HG03520 (cell line): ENCODE data around the gene TCEAL2.
"Not testable (repeated sequence)": the region's sequence is repeated elsewhere in the genome, so short reads cannot be mapped to it uniquely, and the experiment has no call there.

ENCODE experiments used
- ATAC-seq: cut with Tn5 transposase; IDR thresholded peaks from one replicate; pipeline ENCODE4 v1.9.1; 2021; ENCODE audit warnings: mild to moderate bottlenecking, moderate library complexity; ENCODE audit not compliant: unreplicated experiment

Gene TCEAL2

GRCh38 chrX:102125436-102125835 is at the start of gene TCEAL2:
Gene TCEAL2 (plus strand): TSS chrX:102125679. CDS start chrX:102126831, 1,152 bp downstream.
- not testable (repeated sequence) for ATAC-seq

- no peak for ATAC-seq
Observed at GRCh38 chrX:102077426-102077825, 48.1 kb upstream of the TCEAL2 start.

DNA sequence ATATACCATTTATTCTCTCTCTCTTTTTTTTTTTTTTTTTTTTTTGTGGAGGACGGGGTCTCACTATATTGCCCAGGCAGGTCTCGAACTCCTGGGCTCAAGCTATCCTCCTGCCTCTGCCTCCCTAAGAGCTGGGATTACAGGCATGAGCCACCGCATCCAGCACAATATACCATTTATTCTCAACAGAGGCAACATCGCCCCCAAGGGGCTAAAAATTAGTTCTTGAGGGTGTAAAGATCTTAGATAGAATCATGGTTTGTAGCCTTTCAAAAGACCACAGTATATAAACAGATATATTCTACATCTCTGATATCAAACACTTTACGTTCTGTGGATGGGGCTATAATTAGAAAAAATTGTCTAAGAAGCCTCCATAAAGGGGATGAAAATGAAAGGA is 39.8 kb upstream of the TCEAL2 start:
- ATAC-seq, result no peak

- no peak for ATAC-seq
Observed at GRCh38 chrX:102113367-102113766, 12.1 kb upstream of the TCEAL2 start.

DNA sequence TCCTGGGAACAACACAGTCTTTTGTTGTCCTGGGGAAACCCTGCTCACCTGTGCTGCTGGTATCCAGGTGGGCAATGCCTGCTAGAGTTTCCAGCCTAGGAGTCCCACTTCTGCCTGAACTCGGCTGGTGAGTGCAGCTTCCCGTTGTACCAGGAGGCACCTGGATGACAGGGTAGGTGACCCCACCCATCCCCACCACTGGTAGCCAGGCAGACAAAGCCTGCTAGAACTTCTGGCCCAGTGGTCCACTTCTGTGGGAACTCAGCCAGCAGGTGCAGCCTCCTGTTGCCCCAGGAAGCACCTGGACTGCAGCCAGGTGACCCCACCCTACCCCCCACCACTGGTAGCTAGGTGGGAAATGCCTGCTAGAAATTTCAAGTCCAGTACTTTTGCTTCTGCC is 9.7 kb upstream of the TCEAL2 start:
- ATAC-seq, result no peak

GRCh38 chrX:102125014-102125413 is 465 bp upstream of the TCEAL2 start:
- not testable (repeated sequence) for ATAC-seq

GRCh38 chrX:102126080-102126818 is 770 bp downstream of the TCEAL2 start:
- ATAC-seq, result not testable (repeated sequence)

DNA sequence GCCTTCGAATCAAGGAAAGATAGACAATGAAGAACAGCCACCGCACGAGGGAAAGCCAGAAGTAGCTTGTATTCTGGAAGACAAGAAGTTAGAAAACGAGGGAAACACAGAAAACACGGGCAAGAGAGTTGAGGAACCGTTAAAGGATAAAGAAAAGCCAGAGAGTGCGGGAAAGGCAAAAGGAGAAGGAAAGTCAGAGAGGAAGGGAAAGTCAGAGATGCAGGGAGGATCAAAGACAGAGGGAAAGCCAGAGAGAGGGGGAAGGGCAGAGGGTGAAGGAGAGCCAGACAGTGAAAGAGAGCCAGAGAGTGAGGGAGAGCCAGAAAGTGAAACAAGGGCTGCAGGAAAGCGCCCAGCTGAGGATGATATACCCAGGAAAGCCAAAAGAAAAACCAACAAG is 1.4 kb downstream of the TCEAL2 start:
- no peak for ATAC-seq

DNA sequence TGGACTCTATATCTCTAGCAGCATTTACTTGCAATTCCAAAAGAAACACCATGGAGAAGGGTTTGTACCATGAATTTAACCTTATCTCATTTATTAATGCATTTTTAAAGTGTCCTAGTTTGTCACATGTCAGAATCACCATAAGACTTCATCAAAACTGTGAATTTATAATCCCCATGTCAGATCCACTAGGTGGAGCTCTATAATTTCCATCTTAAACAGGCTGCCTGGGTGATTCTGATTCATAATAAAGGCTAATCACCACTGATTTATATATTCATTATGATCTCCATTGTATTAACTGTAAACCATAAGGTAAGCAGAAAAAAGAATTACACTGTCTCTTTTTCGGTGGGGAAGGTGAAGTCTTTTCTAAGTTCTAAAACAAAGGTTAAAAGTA is 4.0 kb downstream of the TCEAL2 start:
- ATAC-seq, result no peak

GRCh38 chrX:102138064-102138463 is 12.6 kb downstream of the TCEAL2 start:
- ATAC-seq, result no peak

DNA sequence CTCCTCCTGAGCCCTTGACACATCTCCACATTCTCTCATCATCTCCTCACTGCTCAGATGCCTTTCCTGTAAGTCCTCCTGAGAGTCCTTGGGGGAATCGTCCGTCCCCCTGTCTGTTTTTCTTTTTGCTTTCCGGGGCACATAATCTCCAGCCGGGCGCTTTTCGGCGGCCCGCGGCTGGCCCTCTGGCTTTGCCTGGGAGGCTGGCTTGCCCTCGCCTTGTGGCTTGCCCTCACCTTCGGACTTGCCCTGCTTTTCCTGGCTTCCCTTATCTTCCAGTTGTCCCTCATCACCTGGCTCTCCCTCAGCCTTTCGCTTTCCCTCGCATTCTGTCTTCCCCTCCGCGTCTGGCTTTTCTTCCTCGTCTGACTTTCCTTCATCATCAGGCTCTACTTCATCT is 15.4 kb downstream of the TCEAL2 start:
- not testable (repeated sequence) for ATAC-seq

DNA sequence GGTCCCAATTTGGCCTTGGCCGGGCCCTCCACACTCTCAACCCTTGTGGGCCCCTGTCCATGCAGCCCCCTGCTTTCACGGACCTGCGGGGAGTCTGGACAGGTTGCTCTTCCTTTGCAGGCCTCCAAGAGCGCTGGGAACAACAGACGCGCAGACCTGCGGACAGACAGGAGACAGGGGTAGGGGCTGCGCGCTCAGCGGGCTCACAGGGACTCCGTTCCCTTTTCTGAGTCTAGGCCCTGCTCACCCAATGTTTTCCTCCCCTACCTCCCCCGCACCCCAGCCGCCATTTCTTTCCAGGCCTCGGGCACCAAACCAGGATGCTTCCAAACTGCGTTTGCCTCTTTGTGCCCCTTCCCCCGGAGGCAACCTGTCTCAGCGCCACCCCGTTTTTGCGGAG is 16.2 kb downstream of the TCEAL2 start:
- not testable (repeated sequence) for ATAC-seq

GRCh38 chrX:102142274-102142673 is 16.8 kb downstream of the TCEAL2 start, which contains the start of gene TCEAL6:
Gene TCEAL6 (minus strand): TSS chrX:102142481.
- ATAC-seq, result not testable (repeated sequence)

- ATAC-seq, result no peak
Observed at GRCh38 chrX:102154218-102154860, 28.9 kb downstream of the TCEAL2 start.

- ATAC-seq, result peak; percentile 38
Observed at GRCh38 chrX:102154900-102155805, 29.7 kb downstream of the TCEAL2 start.

- peak; percentile 93 for ATAC-seq
Observed at GRCh38 chrX:102155806-102156179, 30.3 kb downstream of the TCEAL2 start, which contains the start of gene BEX5. Gene BEX5 (minus strand): TSS chrX:102155977. CDS start chrX:102154265, 1,712 bp downstream.
